Erythroblast (primary cell): Measurements from ENCODE around the gene LMCD1.

ENCODE experiments used
- DNase-seq, 2 experiments: peaks; one replicate each; lab custom pipeline; 2025; lab: John Stamatoyannopoulos, UW
- GATA1 ChIP-seq: IDR thresholded peaks from 2 replicates; pipeline ENCODE4 v1.6.1; 2011; ENCODE audit warnings: low read depth, mild to moderate bottlenecking, control low read depth, low read length, moderate library complexity
- POLR2A ChIP-seq: IDR thresholded peaks from 2 replicates; pipeline ENCODE4 v1.6.1; 2011; ENCODE audit warnings: mild to moderate bottlenecking, low read length

The LMCD1 gene, protein sequence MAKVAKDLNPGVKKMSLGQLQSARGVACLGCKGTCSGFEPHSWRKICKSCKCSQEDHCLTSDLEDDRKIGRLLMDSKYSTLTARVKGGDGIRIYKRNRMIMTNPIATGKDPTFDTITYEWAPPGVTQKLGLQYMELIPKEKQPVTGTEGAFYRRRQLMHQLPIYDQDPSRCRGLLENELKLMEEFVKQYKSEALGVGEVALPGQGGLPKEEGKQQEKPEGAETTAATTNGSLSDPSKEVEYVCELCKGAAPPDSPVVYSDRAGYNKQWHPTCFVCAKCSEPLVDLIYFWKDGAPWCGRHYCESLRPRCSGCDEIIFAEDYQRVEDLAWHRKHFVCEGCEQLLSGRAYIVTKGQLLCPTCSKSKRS

DNA sequence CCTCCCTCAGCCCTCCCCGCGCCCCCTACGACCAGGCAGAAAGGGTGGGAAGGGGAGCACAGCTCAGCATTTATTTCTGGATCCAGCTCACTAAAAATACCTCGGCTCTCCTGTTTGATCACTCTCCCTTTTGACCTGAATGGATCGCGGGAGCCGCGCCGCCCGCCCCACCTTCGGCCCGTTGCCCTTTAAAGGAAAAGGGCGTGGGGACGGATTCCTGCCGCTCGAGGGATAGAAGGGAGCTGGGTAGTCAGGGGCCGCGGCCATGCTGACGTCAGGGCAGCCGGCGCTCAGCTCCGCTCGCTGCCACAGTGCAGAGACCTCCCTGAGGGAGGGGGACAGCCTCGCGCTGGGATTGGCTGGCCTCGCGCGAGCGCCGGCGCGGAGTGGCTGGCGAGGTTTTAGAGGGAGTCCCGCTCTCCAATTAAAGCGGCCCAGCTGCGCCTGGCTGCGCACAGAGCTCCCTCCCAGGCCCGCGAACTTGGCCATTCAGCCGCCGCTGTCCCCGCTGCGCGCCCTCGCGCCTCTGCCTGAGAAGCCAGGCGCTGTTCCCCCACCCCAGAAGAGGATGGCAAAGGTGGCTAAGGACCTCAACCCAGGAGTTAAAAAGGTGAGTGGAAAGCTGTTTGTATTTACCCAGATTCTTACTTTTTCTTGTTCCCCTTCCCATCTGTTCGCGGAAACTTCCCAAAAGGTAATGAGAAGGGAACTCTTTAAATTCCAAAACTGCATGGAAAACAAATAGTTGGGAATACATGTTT, at the start of gene LMCD1:
Gene LMCD1, plus strand, starts transcription at position 453 of the 761 bp plus-strand sequence. Its CDS starts 116 bp downstream, at position 569.
- peak; percentile 75 to 83 for DNase-seq
- TF ChIP-seq POLR2A = no peak
- TF ChIP-seq GATA1 = no peak

DNA sequence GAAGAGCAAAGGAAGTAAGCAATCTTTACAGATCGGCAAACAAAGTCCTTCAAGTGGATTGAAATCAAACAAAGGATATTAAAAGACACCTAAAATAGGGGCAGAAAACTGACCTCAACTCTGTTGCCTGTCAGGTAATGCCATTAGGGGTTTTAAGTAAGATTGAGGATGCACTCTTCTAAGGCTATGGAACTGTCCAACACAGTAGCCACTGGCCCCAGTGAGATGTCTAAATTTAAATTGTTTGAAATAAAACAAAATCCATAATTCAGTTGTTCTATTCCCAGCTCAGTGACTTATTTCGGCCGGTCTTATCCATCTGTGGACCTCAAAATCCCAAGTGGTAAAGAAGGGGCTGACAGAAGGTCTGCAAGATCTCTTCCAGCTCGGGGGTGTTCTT, 49.5 kb upstream of the LMCD1 start:
- no peak for TF ChIP-seq POLR2A
- TF ChIP-seq GATA1 = no peak
- DNase-seq = no peak

DNA sequence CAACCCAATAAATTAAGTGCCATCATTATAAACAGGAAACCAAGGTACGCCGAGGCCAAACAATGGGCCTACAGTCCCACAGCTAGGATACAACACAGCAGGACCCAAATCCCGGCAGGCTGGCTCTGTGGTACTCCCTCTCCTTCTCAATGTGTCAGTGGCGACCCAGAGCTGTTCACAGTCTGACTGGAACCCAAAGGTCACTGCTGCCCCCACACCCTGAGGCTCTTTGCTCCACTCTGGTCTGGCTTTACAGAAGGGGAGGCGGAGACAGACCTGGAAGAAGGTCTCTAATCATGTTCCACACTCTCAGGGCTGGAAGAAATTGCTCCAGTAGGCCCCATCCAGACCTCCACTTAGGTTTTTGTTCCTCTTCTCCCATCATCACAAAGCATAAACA, 48.5 kb upstream of the LMCD1 start:
- DNase-seq = no peak
- TF ChIP-seq GATA1 (no peak), POLR2A (no peak)

DNA sequence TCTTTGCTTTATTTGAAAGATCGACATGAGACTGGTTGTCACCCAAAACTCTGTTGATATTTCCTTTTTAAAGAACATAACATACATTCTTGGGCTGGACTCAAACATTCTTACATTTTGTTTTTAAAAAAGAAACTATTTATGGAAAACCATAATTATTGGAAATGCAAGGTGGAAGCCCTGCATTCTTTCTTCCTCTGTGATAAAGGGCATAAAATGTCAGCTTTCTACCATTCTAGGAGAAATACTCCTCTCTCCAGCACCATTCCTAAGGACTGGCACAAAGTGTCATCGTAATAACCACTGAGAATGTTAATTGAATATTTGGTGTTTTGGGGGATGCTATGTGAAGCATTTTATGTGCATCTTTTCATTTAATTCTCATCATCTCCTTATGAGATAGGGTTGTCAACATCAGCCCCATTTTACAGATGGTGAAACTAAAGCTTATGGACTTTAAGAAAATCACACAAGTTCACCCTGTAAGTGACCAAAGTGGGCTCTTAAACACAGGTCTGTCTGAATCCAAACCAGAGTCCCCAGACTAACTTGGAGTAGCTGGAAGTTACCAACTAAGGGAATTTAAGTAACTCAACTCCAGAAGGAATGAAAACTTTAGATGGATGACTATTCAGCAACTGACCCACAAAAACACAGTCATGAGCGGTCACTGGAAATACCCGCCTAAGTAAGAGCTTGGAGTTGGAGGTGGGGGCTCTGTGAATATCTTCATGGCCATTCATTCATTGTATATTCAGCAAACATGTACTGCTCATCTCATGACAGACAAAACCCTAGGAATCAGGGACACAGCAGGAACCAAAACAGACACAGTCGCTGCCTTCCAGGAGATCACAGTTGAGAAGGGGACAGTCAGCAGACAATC, 45.9 kb upstream of the LMCD1 start:
- no peak for TF ChIP-seq POLR2A
- TF ChIP-seq GATA1 = no peak
- no peak for DNase-seq

DNA sequence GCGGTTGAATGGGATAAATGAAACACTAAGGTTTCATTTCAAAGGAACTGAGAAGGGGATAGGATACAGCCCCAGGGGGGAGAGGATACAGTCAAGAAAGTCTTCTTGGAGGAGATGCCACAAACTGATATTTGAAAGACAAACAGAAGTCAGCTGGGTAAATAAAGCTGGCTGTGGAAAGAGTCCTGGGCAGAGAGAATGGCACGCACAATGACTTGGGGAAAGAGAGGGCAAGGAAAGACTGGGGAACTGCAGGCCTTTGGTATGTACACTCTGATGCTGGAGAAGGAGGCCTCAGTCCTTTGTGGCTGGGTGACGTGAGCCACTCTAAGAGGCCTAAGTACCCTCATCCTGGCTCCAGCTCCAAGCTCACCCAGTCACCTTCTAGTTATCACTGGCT, 45.2 kb upstream of the LMCD1 start:
- TF ChIP-seq POLR2A (no peak), GATA1 (no peak)
- DNase-seq = no peak

DNA sequence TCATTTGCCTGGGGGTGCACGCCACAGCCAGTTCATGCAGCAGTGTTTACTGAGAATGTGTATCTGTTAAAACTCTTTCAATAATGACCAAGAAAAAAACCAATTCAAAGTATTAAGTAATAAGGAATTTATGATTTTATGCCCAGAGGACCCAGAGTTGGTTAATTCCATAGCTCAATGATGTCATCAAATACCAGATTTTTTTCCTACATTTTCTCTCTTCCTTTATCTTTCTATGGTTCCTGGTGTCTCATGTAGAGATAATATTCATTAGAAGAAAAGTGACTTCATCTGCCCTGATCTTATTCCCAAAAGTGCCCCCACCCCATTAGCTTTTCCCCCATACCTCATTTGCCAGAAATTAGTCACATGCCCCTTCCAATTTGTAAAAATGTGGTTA, 44.6 kb upstream of the LMCD1 start:
- DNase-seq = no peak

DNA sequence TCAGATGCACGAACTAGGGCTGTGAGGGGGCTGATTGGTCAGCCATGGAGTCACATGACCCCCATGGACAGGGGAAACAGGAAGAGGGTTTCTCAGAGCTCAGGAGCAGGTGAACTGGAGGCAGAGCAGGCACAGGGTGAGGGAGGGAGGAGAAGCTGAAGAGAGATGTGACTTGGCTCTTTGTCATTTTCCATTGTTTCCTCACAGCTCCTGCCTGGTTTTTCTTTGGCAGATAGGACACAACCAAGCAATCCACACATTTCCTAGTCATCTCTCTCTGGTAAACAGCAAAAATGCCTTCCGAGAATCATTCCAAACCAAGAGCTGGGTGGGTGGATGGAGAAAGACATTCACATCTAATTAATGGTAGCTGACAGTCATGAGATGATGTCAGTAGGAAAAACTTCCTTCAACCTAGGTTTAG, 43.4 kb upstream of the LMCD1 start:
- no peak for DNase-seq
- TF ChIP-seq POLR2A (no peak), GATA1 (no peak)

More for the DNA sequence above, 44.6 kb upstream of the LMCD1 start:
- no peak for TF ChIP-seq GATA1
- TF ChIP-seq POLR2A = no peak

DNA sequence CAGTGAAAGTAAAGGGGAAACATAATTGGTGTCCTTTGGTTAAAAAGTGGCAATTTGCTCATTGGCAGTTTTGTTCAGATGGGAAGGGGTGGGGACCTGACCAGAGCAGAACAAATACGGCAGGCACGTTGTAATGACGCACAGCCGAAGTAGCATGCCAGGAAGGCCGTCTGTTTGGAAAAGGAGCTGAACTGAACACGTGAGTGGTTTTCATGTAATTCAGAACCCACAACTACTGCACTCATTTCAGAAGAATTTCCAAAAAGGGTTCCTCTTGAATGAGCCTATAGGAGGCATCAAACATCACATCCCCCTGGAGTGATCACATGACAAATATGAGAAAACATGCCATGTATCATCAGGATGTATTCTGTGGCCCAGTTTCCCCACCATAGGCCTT, 42.9 kb upstream of the LMCD1 start:
- no peak for DNase-seq
- TF ChIP-seq POLR2A = no peak
- TF ChIP-seq GATA1 = no peak

DNA sequence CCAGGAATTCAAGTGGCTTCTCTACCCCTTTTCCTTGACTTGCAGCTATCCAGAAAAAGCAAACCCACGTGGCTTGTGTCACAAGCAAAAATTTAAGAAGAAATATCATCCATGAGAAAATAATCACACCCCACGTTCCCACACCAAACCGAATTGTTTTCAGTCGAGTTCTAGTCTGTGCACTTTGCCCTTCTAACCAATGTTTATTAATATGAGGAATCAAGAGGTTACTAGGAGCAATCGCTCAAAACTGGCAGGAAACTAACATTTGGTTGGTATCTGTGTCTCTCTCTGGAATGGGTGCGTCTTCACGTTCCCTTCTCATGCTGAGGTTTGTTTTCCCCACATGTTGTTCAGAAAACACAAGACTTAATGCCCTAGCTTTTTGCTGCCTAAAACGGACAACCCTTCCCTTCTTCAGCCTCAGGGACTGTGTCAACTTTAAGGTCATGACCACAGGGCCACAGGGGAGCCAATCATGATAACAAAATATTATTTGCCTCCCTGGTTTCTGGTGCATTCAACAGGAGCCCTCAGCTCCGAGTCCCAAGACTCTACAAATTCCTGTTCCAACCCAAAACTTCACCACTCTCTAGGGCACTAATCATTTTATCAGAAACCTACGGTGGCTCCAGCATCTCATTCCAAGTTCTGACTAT, 41.4 kb upstream of the LMCD1 start:
- no peak for DNase-seq
- TF ChIP-seq POLR2A = no peak
- TF ChIP-seq GATA1 = no peak

DNA sequence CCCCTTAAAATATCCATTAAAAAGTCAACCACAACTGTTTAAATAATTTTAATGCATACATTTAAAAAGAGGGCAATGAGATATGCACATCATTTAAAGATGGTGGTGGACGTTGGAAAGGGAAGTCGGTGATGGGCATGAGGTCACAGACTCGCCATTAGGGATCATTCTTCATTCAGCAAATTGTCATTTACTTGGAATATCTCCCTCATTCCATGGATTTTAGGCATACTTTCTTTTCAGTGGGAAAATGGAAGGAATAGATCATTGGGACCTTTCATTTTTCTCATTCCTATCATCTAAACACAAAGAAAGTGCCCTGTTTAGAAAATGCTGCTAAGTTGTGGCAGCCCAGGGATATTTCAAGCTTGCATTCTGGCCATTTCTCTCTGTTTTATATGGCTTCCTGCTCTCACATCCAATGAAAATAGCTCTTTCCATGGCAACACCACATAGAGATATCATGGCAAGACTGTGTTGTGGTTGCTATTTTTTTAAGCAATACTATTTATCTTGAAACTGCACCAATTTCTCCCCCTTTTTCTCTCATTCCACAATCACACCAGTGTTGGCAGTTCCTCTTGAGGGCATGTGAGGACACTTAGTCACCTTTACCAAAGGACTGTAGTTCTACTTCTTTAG, 40.7 kb upstream of the LMCD1 start:
- DNase-seq = no peak
- no peak for TF ChIP-seq POLR2A
- no peak for TF ChIP-seq GATA1

DNA sequence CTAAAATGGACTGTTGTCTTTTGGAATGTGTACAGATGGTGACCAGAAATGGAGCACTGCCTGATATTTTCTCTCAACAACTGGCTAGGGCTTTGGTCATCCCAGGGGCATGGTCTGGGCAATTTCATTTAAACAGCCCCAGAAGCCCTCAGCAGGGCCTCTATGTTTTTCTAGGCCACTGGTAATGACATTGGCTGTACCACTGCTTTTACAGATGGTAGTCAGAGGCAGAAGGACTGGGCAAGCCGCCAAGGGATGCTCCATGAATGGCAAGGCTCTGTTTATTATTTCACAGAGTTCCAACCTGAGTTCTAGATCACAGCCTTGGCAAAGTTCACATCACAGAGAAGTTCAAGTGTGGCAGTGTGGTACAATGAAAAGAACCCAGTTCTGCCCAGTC, 37.0 kb upstream of the LMCD1 start:
- TF ChIP-seq POLR2A (no peak), GATA1 (no peak)
- DNase-seq = no peak

DNA sequence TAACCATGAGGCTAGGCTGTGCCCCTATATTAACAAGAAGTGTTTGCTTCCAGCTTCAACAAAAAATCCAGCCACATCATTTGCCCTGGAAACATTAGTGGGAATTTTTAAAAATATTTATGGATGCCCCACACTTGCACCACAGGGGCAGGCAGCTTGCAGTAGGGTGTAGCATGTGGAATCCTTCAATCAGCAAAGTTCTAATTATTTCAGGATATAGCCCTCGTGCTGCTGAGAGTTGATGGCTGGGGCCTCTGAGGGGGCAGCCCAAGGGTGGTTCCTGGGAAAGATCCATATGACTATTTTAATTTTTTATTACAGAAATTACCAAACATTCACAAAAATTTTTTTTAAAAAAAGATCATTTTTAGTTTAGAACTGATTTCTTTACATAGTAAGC, 35.1 kb upstream of the LMCD1 start:
- no peak for DNase-seq

DNA sequence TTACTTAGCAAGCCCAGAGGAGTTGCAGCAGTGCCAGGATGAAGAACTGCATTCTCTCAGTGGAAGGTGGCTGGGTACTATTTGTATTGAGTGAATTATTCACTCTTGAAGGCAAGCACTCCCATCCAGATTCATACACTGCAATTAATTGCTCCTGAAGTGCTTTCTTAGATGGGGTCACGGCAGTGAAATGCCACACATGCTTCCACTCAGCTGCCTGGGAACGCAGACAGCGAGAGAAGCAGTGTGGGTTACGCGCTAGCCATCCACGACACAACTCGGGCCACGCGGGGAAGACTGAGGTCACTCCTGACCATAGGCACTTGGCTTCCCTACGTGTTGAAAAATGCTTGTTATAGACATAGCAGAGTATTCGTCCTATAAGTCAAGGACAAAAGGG, 30.8 kb upstream of the LMCD1 start:
- DNase-seq = no peak
- no peak for TF ChIP-seq GATA1

More for the DNA sequence above, 35.1 kb upstream of the LMCD1 start:
- TF ChIP-seq GATA1 = no peak
- no peak for TF ChIP-seq POLR2A
